ENCODE data around the gene TEKT3.

Gene TEKT3

GRCh38 chr17:15290605-15291004, 50.8 kb downstream of the TEKT3 start:
- DNase-seq (ENCODE audit: low read depth), result no peak

GRCh38 chr17:15289285-15290183, 51.9 kb downstream of the TEKT3 start:
- no peak for DNase-seq (ENCODE audit: low read depth)

- no peak for DNase-seq (ENCODE audit: low read depth)
These were observed 52.5 kb downstream of the TEKT3 start for GRCh38 chr17:15288859-15289258.

- DNase-seq (ENCODE audit: low read depth), result no peak
These were observed 53.7 kb downstream of the TEKT3 start for GRCh38 chr17:15287538-15288267.

GRCh38 chr17:15285466-15285865, 55.9 kb downstream of the TEKT3 start:
- DNase-seq (ENCODE audit: low read depth), result no peak

GRCh38 chr17:15284537-15284936, 56.9 kb downstream of the TEKT3 start:
- no peak for DNase-seq (ENCODE audit: low read depth)

- no peak for DNase-seq (ENCODE audit: low read depth)
These were observed 57.3 kb downstream of the TEKT3 start for GRCh38 chr17:15284107-15284506.

GRCh38 chr17:15281909-15282308, 59.5 kb downstream of the TEKT3 start:
- DNase-seq (ENCODE audit: low read depth), result no peak

- DNase-seq (ENCODE audit: low read depth), result no peak
These were observed 62.4 kb downstream of the TEKT3 start for GRCh38 chr17:15278924-15279477.

GRCh38 chr17:15278380-15278779, 63.0 kb downstream of the TEKT3 start:
- DNase-seq (ENCODE audit: low read depth), result no peak

GRCh38 chr17:15274017-15274416, 67.4 kb downstream of the TEKT3 start:
- DNase-seq (ENCODE audit: low read depth), result no peak

GRCh38 chr17:15273141-15273793, 68.1 kb downstream of the TEKT3 start:
- no peak for DNase-seq (ENCODE audit: low read depth)

- no peak for DNase-seq (ENCODE audit: low read depth)
These were observed 69.7 kb downstream of the TEKT3 start for GRCh38 chr17:15271741-15272140.

GRCh38 chr17:15270628-15271381, 70.6 kb downstream of the TEKT3 start:
- no peak for DNase-seq (ENCODE audit: low read depth)

- no peak for DNase-seq (ENCODE audit: low read depth)
These were observed 71.7 kb downstream of the TEKT3 start for GRCh38 chr17:15269780-15270089.

- DNase-seq (ENCODE audit: low read depth), result no peak
These were observed 72.2 kb downstream of the TEKT3 start for GRCh38 chr17:15269087-15269779.

- DNase-seq (ENCODE audit: low read depth), result no peak
These were observed 72.9 kb downstream of the TEKT3 start for GRCh38 chr17:15268461-15268860.

- DNase-seq (ENCODE audit: low read depth), result no peak
These were observed 73.4 kb downstream of the TEKT3 start for GRCh38 chr17:15267996-15268395.

GRCh38 chr17:15266325-15267125, 74.9 kb downstream of the TEKT3 start:
- DNase-seq (ENCODE audit: low read depth), result no peak

GRCh38 chr17:15265131-15265530, 76.3 kb downstream of the TEKT3 start, which contains the start of gene PMP22:
Gene PMP22 (minus strand): TSS chr17:15265326. CDS start chr17:15260727, 4,599 bp downstream.
- DNase-seq (ENCODE audit: low read depth), result no peak
